ENCODE results near the gene ATG4B. TPM values are rescaled to one million over a fixed set of nuclear protein-coding genes. Genes with fewer than 3 reads are reported as not detected.

The ATG4B gene
- total RNA-seq, 4 donors from 2014 or later: 50.5 to 173 (median 88.0) TPM

DNA sequence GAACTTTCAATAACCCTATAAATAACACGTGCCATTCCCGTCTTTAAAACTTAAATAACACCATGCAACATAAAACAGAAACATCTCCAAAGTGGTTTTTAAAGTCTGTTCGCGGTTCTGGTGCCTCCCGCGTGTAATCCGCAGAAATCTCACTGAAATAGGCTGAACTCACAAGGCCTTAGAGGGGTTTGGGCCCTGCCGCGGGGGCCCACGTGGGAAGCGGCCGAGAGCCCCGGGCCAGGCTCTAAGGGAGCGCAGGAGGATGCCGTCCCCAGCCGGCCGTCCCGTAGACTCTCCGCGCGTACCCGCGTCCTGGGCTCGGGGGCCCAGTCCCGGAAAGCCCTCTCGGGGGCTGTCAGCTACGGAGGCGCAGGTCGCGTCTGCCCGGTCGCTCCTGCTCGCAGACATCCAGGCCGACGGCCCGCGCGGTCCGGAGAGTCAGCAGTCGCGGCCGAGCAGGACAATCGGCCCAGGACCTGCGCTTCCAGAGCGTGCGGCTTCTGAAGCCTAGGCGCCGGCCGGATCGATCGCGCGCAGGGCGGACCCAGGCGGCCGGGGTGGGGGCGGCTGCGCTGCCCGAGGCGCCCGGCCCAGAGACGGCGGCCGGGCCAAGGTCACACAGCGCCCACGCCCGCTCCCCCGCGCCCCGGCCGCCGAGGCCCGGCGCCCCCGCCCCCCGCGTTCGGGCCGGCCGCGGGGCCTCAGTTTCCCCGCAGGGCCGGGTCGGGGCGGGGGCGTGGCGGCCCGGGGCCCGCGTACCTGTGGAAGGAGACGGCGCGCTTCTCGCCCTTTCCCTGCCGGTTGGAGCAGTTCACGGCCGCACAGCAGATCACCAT, 1.1 kb upstream of the ATG4B start:
- no peaks in the 10 kb centered on the region for H3K27me3 ChIP-seq
- 0% methylated on average over 14 of the region's 97 CpGs for WGBS
- H3K36me3 ChIP-seq: peaks cover 22% of the 10 kb centered on the region
- H3K4me3 ChIP-seq: peak overlapping the region; percentile 92
- TF ChIP-seq POLR2AphosphoS5 (IDR thresholded peaks at IDR 0.05): no peak
- TF ChIP-seq, protein P1, sequence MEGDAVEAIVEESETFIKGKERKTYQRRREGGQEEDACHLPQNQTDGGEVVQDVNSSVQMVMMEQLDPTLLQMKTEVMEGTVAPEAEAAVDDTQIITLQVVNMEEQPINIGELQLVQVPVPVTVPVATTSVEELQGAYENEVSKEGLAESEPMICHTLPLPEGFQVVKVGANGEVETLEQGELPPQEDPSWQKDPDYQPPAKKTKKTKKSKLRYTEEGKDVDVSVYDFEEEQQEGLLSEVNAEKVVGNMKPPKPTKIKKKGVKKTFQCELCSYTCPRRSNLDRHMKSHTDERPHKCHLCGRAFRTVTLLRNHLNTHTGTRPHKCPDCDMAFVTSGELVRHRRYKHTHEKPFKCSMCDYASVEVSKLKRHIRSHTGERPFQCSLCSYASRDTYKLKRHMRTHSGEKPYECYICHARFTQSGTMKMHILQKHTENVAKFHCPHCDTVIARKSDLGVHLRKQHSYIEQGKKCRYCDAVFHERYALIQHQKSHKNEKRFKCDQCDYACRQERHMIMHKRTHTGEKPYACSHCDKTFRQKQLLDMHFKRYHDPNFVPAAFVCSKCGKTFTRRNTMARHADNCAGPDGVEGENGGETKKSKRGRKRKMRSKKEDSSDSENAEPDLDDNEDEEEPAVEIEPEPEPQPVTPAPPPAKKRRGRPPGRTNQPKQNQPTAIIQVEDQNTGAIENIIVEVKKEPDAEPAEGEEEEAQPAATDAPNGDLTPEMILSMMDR (IDR thresholded peaks at IDR 0.05): no peak
- TF ChIP-seq EP300 (IDR thresholded peaks at IDR 0.05): no peak
- no peak for TF ChIP-seq POLR2A (IDR thresholded peaks at IDR 0.05)
- H3K9me3 ChIP-seq: no peaks in the 10 kb centered on the region
- DNase-seq (ENCODE audit: low spot score in 2 of 2): peak in 1 of 2 donors; percentile 80
- H3K4me1 ChIP-seq: peaks cover 51% of the 10 kb centered on the region
- H3K27ac ChIP-seq: peak overlapping the region; percentile 98

DNA sequence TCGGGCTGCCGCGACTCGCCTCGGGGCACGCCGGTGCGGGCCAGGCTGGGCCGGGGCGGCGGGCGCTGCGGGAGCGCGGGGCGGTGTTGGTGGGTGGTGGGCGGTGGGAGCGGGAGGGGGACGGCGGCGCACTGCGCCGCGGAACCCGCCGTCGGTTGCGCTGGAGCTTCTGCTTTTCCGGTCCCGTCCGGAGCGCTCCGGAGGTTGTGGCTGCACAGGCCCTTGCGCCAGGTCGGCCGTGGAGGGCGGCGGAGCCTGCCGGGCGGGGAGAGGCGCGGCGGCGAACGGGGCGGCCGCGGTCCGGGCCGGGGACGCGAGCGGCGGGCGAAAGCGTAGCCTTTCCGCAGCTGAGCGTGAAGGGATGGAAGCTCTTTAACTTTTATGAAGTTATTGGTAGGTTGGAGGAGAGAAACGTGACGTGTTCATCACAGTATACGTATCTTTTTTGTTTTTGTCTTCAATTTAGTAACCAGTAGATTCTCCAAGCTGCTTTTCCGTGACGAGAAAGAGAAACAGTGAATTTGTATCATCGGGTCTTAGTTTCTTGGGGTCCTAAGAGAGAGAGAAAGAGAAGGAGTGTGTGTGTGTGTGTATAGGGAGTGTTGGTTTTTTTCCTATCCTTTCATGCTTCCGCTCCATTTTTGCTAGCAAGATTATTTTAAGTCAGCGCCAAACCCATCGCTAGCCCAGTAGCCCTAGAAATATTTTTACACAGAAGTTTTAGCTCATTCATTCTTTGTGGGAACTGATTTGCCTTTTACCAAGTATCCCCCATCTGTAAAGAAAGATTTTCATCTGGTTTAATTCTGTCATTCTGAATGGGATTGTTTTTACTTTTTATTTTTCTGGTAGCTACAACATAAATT, 535 bp downstream of the ATG4B start:
- peaks cover 8% of the 10 kb centered on the region for H3K36me3 ChIP-seq
- peaks cover 56% of the 10 kb centered on the region for H3K4me1 ChIP-seq
- no peak for DNase-seq (ENCODE audit: low spot score in 2 of 2)
- no peaks in the 10 kb centered on the region for H3K27me3 ChIP-seq
- H3K4me3 ChIP-seq: peak overlapping the region; percentile 92
- WGBS: 2% methylated on average over 9 of the region's 67 CpGs
- no peaks in the 10 kb centered on the region for H3K9me3 ChIP-seq
- TF ChIP-seq POLR2AphosphoS5 (IDR thresholded peaks at IDR 0.05) (no peak), EP300 (IDR thresholded peaks at IDR 0.05) (no peak), POLR2A (IDR thresholded peaks at IDR 0.05) (no peak)
- TF ChIP-seq, protein P1 (IDR thresholded peaks at IDR 0.05): no peak
- H3K27ac ChIP-seq: peak overlapping the region; percentile 98

DNA sequence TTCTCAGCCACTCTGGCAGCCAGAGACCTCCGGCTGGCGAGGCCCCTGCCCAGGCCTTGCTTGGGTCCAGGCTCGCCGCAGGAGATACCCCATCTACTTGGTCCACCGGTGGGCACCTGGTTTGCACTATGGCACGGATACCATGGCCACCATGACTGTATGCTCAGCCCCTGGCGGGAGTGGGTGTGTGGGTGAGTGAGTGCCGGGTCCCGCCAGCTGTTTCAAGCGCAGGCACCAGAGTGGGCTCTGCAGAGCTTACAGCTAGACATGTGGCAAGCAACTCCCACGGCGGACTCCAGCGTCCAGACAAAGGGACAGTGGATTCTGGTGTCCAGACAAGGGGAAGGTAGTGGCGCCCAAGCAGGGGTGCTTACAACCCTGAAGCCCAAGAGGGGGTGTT, 1.4 kb downstream of the ATG4B start:
- Histone ChIP-seq H3K9me3 (no peaks in the 10 kb centered on the region), H3K27me3 (no peaks in the 10 kb centered on the region), H3K27ac (no peak overlapping the region), H3K4me1 (peaks cover 56% of the 10 kb centered on the region), H3K36me3 (no peaks in the 10 kb centered on the region), H3K4me3 (peak overlapping the region; percentile 92)
- TF ChIP-seq, protein P1 (IDR thresholded peaks at IDR 0.05): no peak
- no peak for TF ChIP-seq POLR2AphosphoS5 (IDR thresholded peaks at IDR 0.05)
- no peak for TF ChIP-seq POLR2A (IDR thresholded peaks at IDR 0.05)
- TF ChIP-seq EP300 (IDR thresholded peaks at IDR 0.05): no peak
- 93% methylated on average over 12 of the region's 14 CpGs for WGBS
- DNase-seq (ENCODE audit: low spot score in 2 of 2): no peak

DNA sequence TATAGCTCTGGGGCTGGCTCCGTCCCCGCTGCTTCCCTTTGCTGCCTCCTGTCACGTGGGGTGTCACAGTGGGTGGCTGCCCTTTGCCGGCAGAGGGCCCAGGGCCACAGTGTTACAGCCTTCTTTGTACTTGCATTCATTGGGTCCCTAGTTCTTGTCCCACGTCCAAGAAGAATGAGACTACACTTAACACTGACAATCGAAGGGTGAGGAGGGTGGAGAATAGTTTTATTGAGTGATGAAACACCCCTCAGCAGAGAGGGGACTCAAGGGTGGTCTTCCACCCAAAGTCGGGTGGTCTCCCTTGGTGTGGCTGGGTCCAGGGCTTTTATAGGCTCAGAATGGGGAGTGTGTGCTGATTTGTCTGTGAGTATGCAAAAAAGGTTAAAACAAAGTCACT, 1.9 kb downstream of the ATG4B start:
- Histone ChIP-seq H3K4me1 (peaks cover 51% of the 10 kb centered on the region), H3K27me3 (no peaks in the 10 kb centered on the region), H3K4me3 (peak overlapping the region; percentile 92), H3K36me3 (no peaks in the 10 kb centered on the region), H3K9me3 (no peaks in the 10 kb centered on the region), H3K27ac (no peak overlapping the region)
- TF ChIP-seq, protein P1 (IDR thresholded peaks at IDR 0.05): no peak
- TF ChIP-seq POLR2A (IDR thresholded peaks at IDR 0.05) (no peak), EP300 (IDR thresholded peaks at IDR 0.05) (no peak), POLR2AphosphoS5 (IDR thresholded peaks at IDR 0.05) (no peak)
- DNase-seq (ENCODE audit: low spot score in 2 of 2): no peak
- 97% methylated on average over 7 of the region's 7 CpGs for WGBS

All from suprapubic skin (tissue), 4 donors.